Loucy (cell line): Measurements from ENCODE around the gene CAST.

Experiments
- EZH2phosphoT487 ChIP-seq: fragments of 200-600 bp; IDR thresholded peaks from 2 replicates; pipeline ENCODE4 v1.6.1; 2018; ENCODE audit warnings: antibody characterized with exemption, mild to moderate bottlenecking, moderate library complexity, borderline replicate concordance
- TF ChIP-seq, protein P1 (sequence below): fragments of 200-600 bp; sonication (generic); conservative IDR thresholded peaks from 2 replicates; pipeline ENCODE4 v1.5.1; 2014; ENCODE audit warnings: mild to moderate bottlenecking, antibody characterized with exemption, low read length

DNA sequence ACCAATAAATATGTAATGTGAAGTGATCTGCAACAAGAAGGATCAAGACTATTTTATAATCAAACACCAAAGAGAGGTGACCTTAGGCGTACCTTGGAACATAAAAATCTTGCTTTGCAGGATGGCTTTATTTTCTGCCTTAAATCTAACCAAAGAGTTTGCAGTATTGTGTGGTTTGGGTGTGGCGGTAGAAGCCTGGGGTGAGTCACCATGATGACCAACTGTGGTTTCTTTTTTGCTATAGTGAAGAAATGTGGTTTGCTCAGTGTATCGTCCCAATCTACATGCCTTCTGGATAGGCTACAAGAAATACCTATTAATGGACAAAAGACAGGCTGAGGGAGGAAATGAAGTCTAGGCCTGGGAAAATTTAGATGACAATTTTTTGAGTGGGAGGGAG is 5.1 kb upstream of the CAST start:
- TF ChIP-seq, protein P1, sequence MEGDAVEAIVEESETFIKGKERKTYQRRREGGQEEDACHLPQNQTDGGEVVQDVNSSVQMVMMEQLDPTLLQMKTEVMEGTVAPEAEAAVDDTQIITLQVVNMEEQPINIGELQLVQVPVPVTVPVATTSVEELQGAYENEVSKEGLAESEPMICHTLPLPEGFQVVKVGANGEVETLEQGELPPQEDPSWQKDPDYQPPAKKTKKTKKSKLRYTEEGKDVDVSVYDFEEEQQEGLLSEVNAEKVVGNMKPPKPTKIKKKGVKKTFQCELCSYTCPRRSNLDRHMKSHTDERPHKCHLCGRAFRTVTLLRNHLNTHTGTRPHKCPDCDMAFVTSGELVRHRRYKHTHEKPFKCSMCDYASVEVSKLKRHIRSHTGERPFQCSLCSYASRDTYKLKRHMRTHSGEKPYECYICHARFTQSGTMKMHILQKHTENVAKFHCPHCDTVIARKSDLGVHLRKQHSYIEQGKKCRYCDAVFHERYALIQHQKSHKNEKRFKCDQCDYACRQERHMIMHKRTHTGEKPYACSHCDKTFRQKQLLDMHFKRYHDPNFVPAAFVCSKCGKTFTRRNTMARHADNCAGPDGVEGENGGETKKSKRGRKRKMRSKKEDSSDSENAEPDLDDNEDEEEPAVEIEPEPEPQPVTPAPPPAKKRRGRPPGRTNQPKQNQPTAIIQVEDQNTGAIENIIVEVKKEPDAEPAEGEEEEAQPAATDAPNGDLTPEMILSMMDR = no peak
- TF ChIP-seq EZH2phosphoT487 = no peak
